Measurements from ENCODE around the gene RABGAP1L.
"Not testable (repeated sequence)": the region's sequence is repeated elsewhere in the genome, so short reads cannot be mapped to it uniquely, and the experiment has no call there.

DNA sequence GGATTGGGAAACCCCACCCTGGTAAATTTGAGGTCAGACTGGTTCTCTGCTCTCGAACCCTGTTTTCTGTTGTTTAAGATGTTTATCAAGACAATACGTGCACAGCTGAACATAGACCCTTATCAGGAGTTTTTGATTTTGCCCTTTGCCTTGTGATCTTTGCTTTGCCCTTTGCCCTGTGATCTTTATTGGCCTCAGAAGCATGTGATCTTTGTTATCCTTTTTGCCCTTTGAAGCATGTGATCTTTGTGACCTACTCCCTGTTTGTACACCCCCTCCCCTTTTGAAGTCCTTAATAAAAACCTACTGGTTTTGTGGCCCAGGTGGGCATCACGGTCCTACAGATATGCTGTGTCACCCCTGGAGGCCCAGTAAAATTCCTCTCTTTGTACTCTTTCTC, 250.5 kb downstream of the RABGAP1L start:
- not testable (repeated sequence) for TF ChIP-seq CTCF (IDR thresholded peaks at IDR 0.05; ENCODE audit: low read depth, low read length, missing input control)
- TF ChIP-seq HNF4A (conservative IDR thresholded peaks at IDR 0.05): peak; percentile 16 to 39

All from liver (tissue), 3 donors.